NAMALWA (cell line): ENCODE data around the gene CANX.

Source experiments
- DNase-seq: peaks from one replicate; pipeline ENCODE4 v3.0.0-alpha.2; 2015; ENCODE audit warnings: low spot score

Gene CANX

GRCh38 chr5:179758955-179759354 is 60.2 kb downstream of the CANX start:
- DNase-seq, result no peak

DNA sequence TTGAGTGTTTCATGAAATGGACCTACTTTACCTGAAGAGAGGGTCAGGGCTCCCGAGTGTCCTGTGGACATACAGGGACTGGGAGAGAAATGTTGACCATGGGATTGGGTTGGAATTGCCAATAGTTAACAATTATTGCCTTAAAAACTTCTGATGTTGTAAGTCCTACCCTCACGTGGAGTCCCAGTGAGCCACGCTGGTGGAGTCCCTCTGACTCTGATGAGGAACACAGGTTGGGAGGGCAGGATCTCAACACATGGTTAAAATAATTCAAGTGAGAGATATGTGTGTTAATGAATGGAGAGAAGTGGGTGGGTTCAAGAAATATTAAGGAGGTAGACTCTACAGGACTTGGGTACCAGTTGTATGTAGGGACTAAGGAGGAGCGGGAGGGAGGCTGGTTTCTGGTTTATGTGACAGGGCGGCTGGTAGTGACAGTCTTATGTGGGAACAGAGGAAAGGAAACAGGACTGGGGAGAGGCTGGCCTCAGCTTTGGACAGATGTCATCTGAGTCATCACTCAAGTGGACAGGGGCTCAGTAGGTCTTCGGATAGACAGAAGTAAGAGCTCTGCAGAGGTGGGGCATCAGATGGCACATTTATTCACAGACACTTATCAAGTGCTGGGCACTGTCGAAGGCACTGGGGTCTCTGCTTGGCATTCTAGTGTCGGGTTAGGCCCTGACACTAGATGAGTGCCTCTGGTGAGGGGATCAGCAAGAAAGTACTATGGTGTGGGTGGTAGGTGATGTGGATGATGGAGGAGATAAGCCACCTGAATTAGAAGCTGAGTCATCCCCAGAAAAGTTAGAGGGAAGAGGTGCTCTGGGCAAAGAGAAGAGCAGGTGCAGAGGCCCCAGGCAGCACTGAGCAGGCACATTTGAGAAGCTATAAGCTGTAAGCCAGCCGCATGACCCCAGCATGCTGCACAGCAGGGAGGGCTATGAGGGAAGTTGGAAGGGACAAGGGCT is 61.1 kb downstream of the CANX start:
- DNase-seq, result no peak

GRCh38 chr5:179762079-179762780 is 63.5 kb downstream of the CANX start:
- DNase-seq, result peak; percentile 68

DNA sequence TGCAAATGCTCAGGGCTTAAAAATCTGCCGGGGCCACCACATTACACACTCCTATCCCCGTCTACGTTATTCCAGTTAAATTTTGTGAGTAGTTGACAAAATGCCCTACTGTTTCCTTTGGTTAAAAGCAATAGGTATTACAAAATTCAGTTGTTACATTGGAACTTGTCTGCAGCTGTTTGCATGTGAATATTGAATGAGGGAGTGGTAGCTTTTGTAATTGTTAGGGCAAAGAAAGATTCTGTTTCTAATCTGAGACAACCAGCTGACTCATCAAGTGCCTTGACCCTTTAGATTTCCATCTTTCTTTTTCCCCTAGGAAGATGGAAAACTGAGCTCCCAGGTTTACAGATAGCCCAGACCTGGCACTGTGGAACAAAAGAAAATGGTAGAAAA is 64.0 kb downstream of the CANX start:
- DNase-seq, result no peak

GRCh38 chr5:179763215-179763945 is 64.6 kb downstream of the CANX start:
- DNase-seq, result peak; percentile 76

- DNase-seq, result no peak
Observed at GRCh38 chr5:179764056-179764455, 65.3 kb downstream of the CANX start.

GRCh38 chr5:179765400-179765799 is 66.6 kb downstream of the CANX start:
- no peak for DNase-seq

DNA sequence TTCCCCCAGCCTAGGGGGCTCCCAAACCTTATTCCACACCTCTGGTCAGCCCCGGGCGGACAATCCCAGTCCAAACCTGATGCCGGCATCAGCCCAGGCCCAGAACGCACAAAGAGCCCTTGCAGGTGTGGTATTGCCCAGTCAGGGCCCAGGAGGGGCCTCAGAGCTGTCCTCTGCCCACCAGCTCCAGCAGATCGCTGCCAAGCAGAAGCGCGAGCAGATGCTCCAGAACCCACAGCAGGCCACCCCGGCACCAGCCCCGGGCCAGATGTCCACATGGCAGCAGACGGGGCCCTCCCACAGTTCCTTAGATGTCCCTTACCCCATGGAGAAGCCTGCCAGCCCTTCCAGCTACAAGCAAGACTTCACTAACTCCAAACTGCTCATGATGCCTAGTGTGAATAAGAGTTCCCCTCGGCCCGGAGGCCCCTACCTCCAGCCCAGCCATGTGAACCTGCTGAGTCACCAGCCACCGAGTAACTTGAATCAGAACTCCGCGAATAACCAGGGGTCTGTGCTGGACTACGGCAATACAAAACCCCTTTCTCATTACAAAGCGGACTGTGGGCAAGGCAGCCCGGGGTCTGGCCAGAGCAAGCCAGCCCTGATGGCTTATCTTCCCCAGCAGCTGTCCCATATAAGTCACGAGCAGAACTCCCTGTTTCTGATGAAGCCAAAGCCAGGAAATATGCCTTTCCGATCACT is 67.4 kb downstream of the CANX start:
- DNase-seq, result no peak

DNA sequence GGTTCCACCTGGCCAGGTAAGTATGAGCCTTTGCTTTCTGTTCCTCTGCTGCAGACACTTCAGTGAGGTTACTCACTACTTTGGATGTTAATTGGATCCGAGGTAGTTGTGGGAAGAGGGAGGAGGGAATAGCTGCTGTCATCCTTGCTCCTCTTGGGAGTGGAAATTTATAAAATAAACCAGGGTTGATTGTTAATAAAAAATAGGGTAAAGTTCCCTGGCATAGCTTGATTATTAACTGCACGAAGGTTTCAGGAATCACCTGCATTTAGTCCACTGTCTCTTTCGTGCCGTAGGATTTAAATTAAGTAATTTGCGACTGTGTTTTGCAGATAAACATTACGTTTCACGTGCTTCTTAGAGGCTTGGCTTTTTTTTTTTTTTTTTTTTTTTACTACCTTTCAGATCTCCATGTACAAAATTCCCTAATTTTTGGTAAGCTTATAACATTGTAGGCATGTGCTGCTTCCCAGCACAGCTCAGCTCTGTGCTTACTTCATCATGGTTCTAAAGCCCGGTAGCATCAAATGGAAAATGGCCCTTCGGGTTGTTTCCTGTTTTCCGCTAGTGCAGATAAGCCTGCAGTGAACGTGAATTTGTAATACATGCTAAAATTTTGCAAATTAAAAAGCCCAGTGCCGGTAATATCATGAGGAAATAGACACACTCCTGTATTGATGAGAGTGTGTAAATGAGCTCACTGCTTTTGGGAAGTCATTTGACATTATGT is 68.1 kb downstream of the CANX start:
- no peak for DNase-seq

DNA sequence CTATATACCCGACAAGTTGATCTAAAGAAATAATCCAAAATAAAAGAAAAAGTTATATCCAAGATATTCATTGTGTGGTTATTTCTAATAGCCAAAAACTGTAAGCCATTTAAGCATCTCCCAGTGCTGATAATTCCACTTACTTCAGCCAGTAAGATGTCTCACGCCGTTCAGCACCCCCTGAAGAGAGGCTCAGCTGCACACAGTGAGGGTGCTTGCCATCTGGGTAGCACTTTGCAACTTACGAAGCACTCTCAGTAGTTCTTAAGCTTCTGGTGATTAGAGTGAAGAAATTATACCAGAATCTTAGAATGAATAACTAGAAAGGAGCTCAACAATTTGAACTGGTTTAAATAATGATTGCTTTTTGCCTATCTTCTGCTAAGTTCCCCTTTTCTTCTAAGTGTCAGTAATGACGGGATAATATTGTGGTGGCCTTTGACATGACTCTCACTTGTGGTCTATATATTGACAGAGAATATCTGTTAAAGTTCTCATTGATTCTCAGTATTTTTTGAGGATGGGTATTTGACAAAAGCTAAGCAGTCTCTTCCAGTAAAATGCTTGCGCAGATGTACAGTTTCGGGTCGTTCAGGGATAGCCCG is 68.8 kb downstream of the CANX start:
- no peak for DNase-seq

- DNase-seq, result no peak
Observed at GRCh38 chr5:179768326-179769085, 69.7 kb downstream of the CANX start.

DNA sequence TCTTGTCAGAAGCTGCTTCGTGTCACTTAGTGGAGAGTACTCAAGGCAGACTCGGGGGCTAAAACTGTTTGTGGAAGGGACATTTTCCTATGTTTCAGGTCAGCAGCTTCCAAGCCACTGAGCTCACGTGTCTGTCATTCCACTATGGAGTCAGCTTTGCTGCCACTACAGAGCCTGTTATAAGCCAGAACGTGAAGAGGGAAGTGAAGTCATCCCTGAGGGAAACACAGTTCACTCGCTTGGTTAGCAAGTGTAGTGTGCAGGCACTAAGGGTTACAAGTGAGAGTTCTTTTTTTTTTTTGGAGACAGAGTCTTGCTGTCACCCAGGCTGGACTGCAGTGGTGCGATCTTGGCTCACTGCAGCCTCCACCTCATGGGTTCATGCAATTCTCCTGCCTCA is 70.5 kb downstream of the CANX start:
- DNase-seq, result no peak

DNA sequence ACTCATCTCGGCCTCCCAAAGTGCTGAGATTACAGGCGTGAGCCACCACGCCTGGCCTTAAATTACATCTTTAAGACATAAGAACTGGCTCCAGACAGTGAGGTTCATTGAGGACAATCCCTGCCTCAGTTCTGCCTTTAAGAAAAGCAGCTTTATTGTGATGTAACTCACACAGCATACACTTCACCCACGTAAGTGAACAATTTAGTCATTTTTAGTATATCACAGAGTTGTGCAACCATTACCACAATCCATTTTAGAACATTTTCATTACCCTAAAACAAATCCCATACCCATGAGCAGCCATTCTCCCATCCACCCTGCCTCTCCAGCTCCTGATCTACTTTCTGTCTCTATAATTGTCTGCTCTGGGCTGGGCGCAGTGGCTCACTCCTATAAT is 71.0 kb downstream of the CANX start:
- no peak for DNase-seq

- DNase-seq, result no peak
Observed at GRCh38 chr5:179771311-179771895, 72.6 kb downstream of the CANX start.

- DNase-seq, result no peak
Observed at GRCh38 chr5:179772351-179772750, 73.6 kb downstream of the CANX start.

GRCh38 chr5:179773686-179774040 is 74.9 kb downstream of the CANX start:
- DNase-seq, result no peak

GRCh38 chr5:179774442-179774841 is 75.7 kb downstream of the CANX start:
- no peak for DNase-seq

DNA sequence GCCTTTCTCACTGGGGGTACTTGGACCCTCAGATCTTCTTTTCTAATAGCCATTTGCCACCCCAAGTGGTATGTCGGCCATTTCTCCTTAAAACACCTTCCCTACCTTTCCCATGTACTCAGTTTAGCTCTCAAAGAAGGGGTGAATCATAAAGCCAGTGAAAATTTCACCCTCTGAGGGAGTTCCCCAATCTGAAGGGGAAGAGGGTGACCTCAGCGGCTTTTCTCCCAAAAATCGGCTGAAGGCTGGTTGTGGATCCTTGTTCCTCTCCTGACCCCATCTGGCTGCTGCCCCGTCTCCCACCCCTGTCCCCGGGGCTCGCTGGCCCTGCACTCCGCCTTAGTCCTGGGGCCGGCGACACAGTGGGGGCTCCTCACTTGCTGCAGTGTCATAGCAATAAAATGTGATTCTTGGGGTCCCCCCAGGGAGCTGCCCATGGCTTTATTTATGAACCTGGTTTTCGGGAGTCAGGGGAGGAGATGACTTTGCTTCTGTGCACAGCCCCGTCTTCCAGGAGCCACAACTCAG is 77.7 kb downstream of the CANX start:
- DNase-seq, result no peak

DNA sequence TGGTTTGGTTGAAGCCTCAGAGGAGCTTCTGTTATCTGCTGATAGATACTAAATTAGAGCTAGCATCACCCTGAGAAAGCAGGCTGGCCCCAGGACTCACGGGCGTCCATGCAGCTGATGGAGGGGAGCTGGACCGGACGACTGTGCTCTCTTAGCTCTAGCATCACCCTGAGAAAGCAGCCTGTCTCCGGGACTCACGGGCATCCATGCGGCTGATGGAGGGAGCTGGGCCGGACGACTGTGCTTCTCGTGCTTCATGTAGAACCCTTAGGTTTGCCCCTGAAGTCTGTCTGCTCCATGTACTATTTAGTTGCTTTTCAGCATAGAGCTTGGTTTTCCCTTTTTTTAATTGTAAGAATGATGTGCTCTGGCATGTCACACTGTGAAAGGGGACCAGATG is 78.7 kb downstream of the CANX start:
- DNase-seq, result no peak

- DNase-seq, result no peak
Observed at GRCh38 chr5:179777909-179778308, 79.1 kb downstream of the CANX start.
